HL-60/S4 treated with phorbol 12-myristate 13-acetate at 8.2 ng/mL for 4 days and 3 days (cell line): ENCODE data around the gene PKM.

Experiments
- in situ Hi-C: fragments of 300-500 bp; cut with MboI; formaldehyde crosslinking; loops from 2 replicates; pipeline ENCODE4 v1.15.0; 2022; ENCODE audit warnings: low sequenced_read_pairs

PKM gene

GRCh38 chr15:72202302-72202701 is 28.7 kb downstream of the PKM start:
- in situ Hi-C loops: no loop called here

GRCh38 chr15:72201391-72201921 is 29.5 kb downstream of the PKM start:
- in situ Hi-C loops: no loop called here

- in situ Hi-C loops: no loop called here
Observed at GRCh38 chr15:72200395-72201237, 30.4 kb downstream of the PKM start.

GRCh38 chr15:72199721-72200212 is 31.2 kb downstream of the PKM start:
- in situ Hi-C loops: no loop called here

- in situ Hi-C loops: no loop called here
Observed at GRCh38 chr15:72199205-72199515, 31.8 kb downstream of the PKM start.

- in situ Hi-C loops: no loop called here
Observed at GRCh38 chr15:72198356-72199204, 32.4 kb downstream of the PKM start.

GRCh38 chr15:72197460-72198355 is 33.3 kb downstream of the PKM start, which contains the start of gene GRAMD2A:
GRAMD2A (minus strand) TSS chr15:72197787.
- in situ Hi-C loops: no loop called here

- in situ Hi-C loops: no loop called here
Observed at GRCh38 chr15:72197041-72197459, 33.9 kb downstream of the PKM start.

- in situ Hi-C loops: no loop called here
Observed at GRCh38 chr15:72196409-72197040, 34.5 kb downstream of the PKM start.

- in situ Hi-C loops: no loop called here
Observed at GRCh38 chr15:72195101-72195511, 35.9 kb downstream of the PKM start.

GRCh38 chr15:72193836-72194396 is 37.1 kb downstream of the PKM start:
- in situ Hi-C loops: no loop called here

GRCh38 chr15:72192416-72192815 is 38.6 kb downstream of the PKM start:
- in situ Hi-C loops: no loop called here

GRCh38 chr15:72189250-72189902 is 41.6 kb downstream of the PKM start:
- in situ Hi-C loops: no loop called here

- in situ Hi-C loops: no loop called here
Observed at GRCh38 chr15:72184165-72184811, 46.7 kb downstream of the PKM start.

- in situ Hi-C loops: no loop called here
Observed at GRCh38 chr15:72183781-72184164, 47.2 kb downstream of the PKM start.

GRCh38 chr15:72182673-72183072 is 48.3 kb downstream of the PKM start:
- in situ Hi-C loops: no loop called here

- in situ Hi-C loops: no loop called here
Observed at GRCh38 chr15:72182244-72182643, 48.7 kb downstream of the PKM start.

GRCh38 chr15:72180761-72181324 is 50.1 kb downstream of the PKM start:
- in situ Hi-C loops: no loop called here
